AG09309 (cell line): Measurements from ENCODE around the gene PKIB.
"Not testable (repeated sequence)": the region's sequence is repeated elsewhere in the genome, so short reads cannot be mapped to it uniquely, and the experiment has no call there.

Experiments used
- DNase-seq: peaks from one replicate; pipeline ENCODE4 v3.0.0-alpha.2; 2010; ENCODE audit warnings: low read depth
- H3K4me3 ChIP-seq: 2 replicates; pipeline ENCODE4 v1.5.1; 2011; ENCODE audit warnings: mild to moderate bottlenecking, low read depth, low read length, moderate library complexity; ENCODE audit not compliant: control insufficient read depth
- CTCF ChIP-seq: IDR thresholded peaks from 2 replicates; pipeline ENCODE4 v1.5.1; 2011; ENCODE audit warnings: mild to moderate bottlenecking, low read depth, low read length, inconsistent platforms; ENCODE audit not compliant: insufficient read depth, control insufficient read depth; ENCODE audit errors: missing control alignments

The PKIB gene

DNA sequence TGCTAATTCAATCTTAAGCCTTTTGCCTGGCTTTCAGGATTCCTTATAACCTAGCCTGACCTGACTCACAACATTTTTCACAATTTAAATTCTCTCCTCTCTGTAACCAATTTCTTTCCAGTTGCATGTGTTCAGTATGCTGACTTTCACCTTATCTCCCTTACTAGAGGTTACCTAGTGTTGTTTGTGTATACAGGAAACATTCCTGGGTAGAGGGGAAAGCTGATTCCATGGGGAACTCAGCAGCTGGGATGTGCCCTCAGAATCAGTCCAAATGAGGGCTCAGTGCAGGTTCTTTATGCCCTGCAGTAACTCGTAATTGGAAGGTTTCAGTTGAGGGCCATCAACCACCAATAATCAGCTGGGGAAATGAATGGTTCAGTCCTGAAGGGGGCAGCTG lies 18.5 kb downstream of the PKIB start:
- no peak overlapping the region for H3K4me3 ChIP-seq
- no peak for TF ChIP-seq CTCF
- no peak for DNase-seq

DNA sequence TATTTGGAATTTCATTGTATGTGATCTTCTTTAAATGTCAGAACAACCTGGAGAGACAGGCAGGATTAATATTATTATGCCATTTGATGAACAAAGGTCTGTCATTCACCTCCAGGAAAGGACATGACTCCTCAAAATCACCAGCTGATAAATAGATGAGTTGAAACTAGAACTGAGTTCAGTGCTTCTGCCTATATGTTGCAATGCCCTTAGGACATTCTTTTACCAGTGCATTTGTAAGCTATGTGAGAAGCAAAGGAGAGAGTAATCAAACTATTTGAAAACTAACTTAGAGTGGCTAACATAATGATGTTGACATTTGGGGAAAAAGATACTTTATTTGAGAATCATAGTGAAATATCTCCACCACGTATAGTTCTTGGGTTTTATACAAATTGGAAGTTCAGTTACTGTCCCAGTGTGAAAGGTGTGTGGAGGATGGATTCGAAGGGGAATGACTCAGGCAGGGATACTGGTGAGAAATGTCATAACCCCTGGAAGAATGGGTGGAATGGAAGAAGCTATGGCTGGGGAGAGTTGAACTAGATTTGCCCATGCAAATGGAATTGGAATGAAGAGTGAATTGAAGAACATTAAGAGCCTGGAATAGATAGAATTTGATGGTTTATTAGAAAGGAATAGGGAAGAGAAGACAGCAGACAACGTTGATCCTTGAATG lies 21.5 kb downstream of the PKIB start:
- no peak overlapping the region for H3K4me3 ChIP-seq
- DNase-seq = no peak
- TF ChIP-seq CTCF = no peak

DNA sequence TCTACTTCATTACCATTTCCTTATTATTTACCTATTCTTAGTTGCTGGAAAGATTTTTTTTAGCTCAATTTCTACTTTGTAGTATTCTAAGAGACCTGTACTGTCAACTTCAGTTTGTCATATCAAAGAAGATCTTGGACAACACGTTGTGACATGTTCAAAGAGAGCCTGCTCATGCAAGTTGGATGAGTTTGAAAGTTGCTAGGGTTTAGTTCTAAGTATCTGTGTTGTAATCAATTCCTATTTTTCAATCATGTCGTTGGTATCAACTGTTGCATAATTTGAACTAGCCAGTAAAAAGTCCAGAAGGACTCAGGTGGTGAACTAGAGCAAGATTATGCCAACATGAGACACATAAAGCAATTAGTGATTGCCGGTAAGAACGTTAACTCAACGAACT lies 30.2 kb downstream of the PKIB start:
- TF ChIP-seq CTCF = no peak
- DNase-seq = no peak
- H3K4me3 ChIP-seq = no peak overlapping the region

DNA sequence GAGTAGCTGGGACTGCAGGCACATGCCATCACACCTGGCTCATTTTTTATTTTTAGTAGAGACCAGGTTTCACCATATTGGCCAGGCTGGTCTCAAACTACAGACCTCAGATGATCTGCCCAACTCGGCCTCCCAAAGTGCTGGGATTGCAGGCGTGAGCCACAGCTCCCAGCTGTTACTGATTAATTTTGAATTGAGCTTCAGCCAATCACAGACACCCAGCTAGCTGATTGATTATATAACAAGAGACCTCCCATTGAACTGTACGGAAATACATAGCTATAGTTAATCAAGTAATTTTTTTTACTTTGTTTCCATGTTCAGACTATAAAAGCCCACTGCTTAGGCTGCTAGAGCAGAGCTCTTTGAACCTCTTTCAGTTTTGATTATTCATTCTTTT lies 31.6 kb downstream of the PKIB start:
- no peak for TF ChIP-seq CTCF
- DNase-seq = no peak

GRCh38 chr6:122642604-122643003 lies 32.4 kb downstream of the PKIB start:
- not testable (repeated sequence) for DNase-seq, H3K4me3 ChIP-seq

More for the DNA sequence above, 31.6 kb downstream of the PKIB start:
- no peak overlapping the region for H3K4me3 ChIP-seq

DNA sequence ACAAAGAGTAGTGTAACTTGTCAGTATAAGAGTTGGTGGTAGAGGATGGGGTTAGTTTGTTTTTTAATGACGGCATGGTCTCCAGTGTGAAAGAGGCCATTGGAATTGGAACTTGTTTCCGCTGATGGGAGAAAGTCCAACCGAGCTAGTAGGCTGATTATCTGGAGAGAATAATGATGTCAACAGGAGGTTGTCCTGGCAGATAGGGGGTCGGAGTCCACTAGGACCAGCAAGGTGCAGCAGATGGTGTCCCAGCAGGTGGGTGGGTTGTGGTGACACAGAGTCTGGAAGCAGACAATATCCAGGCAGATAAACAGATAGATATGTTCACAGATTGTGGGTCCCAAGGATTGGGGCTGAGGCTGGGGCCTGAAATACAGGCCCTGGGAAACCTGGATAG lies 35.1 kb downstream of the PKIB start:
- DNase-seq = no peak
- no peak for TF ChIP-seq CTCF
- no peak overlapping the region for H3K4me3 ChIP-seq

DNA sequence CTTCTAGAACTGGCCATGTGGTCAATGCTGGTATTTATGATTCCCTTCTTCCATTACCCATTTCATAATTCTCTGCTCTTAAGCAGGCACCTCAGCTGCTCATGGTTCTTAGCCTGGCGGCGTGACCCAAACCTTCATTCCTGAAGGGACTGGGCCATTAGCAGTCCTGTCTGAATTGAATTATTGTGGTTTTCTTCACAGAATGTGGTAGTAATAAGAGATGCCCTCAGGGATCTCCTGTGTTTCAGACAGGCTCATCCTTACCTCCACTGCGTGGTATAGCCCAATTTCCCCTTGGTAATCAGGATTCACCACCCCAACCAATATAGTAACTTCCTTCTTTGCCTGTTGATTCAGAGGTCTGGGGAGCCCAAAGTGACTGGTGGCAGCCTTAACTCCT lies 37.6 kb downstream of the PKIB start:
- H3K4me3 ChIP-seq = no peak overlapping the region
- no peak for DNase-seq
- no peak for TF ChIP-seq CTCF
